Right lobe of liver (tissue), 6 donors: Measurements from ENCODE around the gene RUVBL2. TPM values are rescaled to one million over a fixed set of nuclear protein-coding genes. Genes with fewer than 3 reads are reported as not detected.

ENCODE experiments used
- ATAC-seq, 4 donors: fragments of 200-7000 bp; cut with Tn5 transposase; one replicate each; pipeline ENCODE4 v1.9.1; 2020; ENCODE audit warnings: mild to moderate bottlenecking in 4 of 4, moderate library complexity in 4 of 4
- DNase-seq, 3 donors: peaks; one replicate each; pipeline ENCODE4 v3.0.0-alpha.2; 2020
- H3K27ac ChIP-seq, 3 donors: fragments of 200-600 bp; one replicate each; pipeline ENCODE4 v1.8.0; 2022
- H3K27me3 ChIP-seq, 2 donors: fragments of 200-600 bp; one replicate each; pipeline ENCODE4 v1.8.0; 2022
- H3K36me3 ChIP-seq, 4 donors: fragments of 200-600 bp; sonication (generic) in 1 of 4; one replicate each; pipeline versions ENCODE4 v1.5.1 to v1.8.0; 2017 to 2022; ENCODE audit warnings: control low read depth in 1 of 4
- H3K4me1 ChIP-seq, 4 donors: fragments of 200-600 bp; sonication (generic) in 1 of 4; one replicate each; pipeline versions ENCODE4 v1.5.1 to v1.8.0; 2017 to 2022; ENCODE audit warnings: control low read depth in 1 of 4
- H3K4me3 ChIP-seq, 3 donors: fragments of 200-600 bp; one replicate each; pipeline ENCODE4 v1.8.0; 2022
- H3K9me3 ChIP-seq, 4 donors: fragments of 200-600 bp; sonication (generic) in 1 of 4; one replicate each; pipeline versions ENCODE4 v1.5.1 to v1.8.0; 2017 to 2022; ENCODE audit warnings: control low read depth in 1 of 4
- CTCF ChIP-seq, 4 donors: fragments of 200-600 bp in 3 of 4; fragments of 450-650 bp in 1 of 4; IDR thresholded peaks; one replicate each; pipeline versions ENCODE4 v1.5.1 to v1.8.0; 2016 to 2022; ENCODE audit warnings: antibody characterized with exemption in 4 of 4, mild to moderate bottlenecking in 2 of 4
- POLR2A ChIP-seq: fragments of 450-650 bp; IDR thresholded peaks from one replicate; pipeline ENCODE4 v1.6.1; 2017; ENCODE audit warnings: antibody characterized with exemption, mild to moderate bottlenecking
- WGBS: methylation state at CpG from one replicate; pipeline ENCODE4 v1.1.6; 2018; ENCODE audit warnings: low coverage, low lambda C conversion rate; ENCODE audit not compliant: insufficient coverage; ENCODE audit errors: missing lambda C conversion rate; 5-methylcytosine and 5-hydroxymethylcytosine counted together
- intact Hi-C, 2 donors: fragments of 100-400 bp; cut with DNase I; formaldehyde crosslinking; loops; one replicate each; pipeline versions ENCODE4 v1.11.2 to v1.14.1; 2022
- total RNA-seq, 6 experiments: library from RNA; depleted of rRNA in 2 of 6; stranded (reverse); fragments of >200 nt in 2 of 6; fragmentation: NEBNext Ultra II Directional in 3 of 6; extraction: Animal tissue kit (Norgen Biotek cat#: 25700) in 3 of 6; gene quantifications; one replicate each; pipeline versions ENCODE4 v1.1.0 to v1.2.4, GENCODE V29; 2016 to 2023
- donor health status: DM: no; HTN: yes; CAD: no.
- donor health status: DM: no; HTN: no; CAD: no.
- donor health status: DM: no; HTN: no; CAD: no.
- donor health status: DM: no; HTN: yes; CAD: no.
- donor health status: DM: no; HTN: yes; CAD: no.

RUVBL2 gene
- total RNA-seq, 6 experiments from 2014 or later, result 22.8 to 66.7 (median 32.3) TPM

- no peak for TF ChIP-seq CTCF (IDR thresholded peaks at IDR 0.05)
- intact Hi-C loops, result loop anchor here in 1 of 2 donors (10.0 kb wide), 1 partner anchor 55 kb away; the partner anchor contains the start of gene NUCB1
- H3K4me1 ChIP-seq, result peaks cover 0 to 21% (median 0%) of the 10 kb centered on the region in 4 donors
- H3K36me3 ChIP-seq, result no peaks in the 10 kb centered on the region
- no peak overlapping the region for H3K27ac ChIP-seq
- no peaks in the 10 kb centered on the region for H3K27me3 ChIP-seq
- H3K9me3 ChIP-seq, result no peaks in the 10 kb centered on the region
- no peak for ATAC-seq
- H3K4me3 ChIP-seq, result no peak overlapping the region
- DNase-seq, result no peak
- 70% methylated on average over 13 of the region's 16 CpGs for WGBS
Observed at GRCh38 chr19:48959341-48960239, 34.1 kb upstream of the RUVBL2 start.

GRCh38 chr19:48961051-48961649, 32.5 kb upstream of the RUVBL2 start:
- peaks cover 0 to 15% (median 0%) of the 10 kb centered on the region in 4 donors for H3K4me1 ChIP-seq
- ATAC-seq (no peak), DNase-seq (no peak)
- WGBS, result 77% methylated on average over 8 of the region's 19 CpGs
- H3K27me3 ChIP-seq, result no peaks in the 10 kb centered on the region
- H3K27ac ChIP-seq, result no peak overlapping the region
- TF ChIP-seq POLR2A (no peak), CTCF (IDR thresholded peaks at IDR 0.05) (no peak)
- no peak overlapping the region for H3K4me3 ChIP-seq
- H3K36me3 ChIP-seq, result peaks cover 0 to 8% (median 1%) of the 10 kb centered on the region in 4 donors
- intact Hi-C loops, result loop anchor here in 1 of 2 donors (10.0 kb wide), 1 partner anchor 56 kb away; the partner anchor contains the start of gene NUCB1
- H3K9me3 ChIP-seq, result no peaks in the 10 kb centered on the region

GRCh38 chr19:48961673-48962028, 32.0 kb upstream of the RUVBL2 start:
- ATAC-seq (no peak), DNase-seq (no peak)
- peak overlapping the region; percentile 97 to 99 (median 98) for H3K27ac ChIP-seq
- no peaks in the 10 kb centered on the region for H3K9me3 ChIP-seq
- intact Hi-C loops, result loop anchor here in 1 of 2 donors (10.0 kb wide), 1 partner anchor 57 kb away; the partner anchor contains the start of gene NUCB1
- WGBS, result 61% methylated on average over 4 of the region's 12 CpGs
- peaks cover 0 to 15% (median 0%) of the 10 kb centered on the region in 4 donors for H3K4me1 ChIP-seq
- H3K27me3 ChIP-seq, result no peaks in the 10 kb centered on the region
- TF ChIP-seq POLR2A (no peak), CTCF (IDR thresholded peaks at IDR 0.05) (no peak)
- peaks cover 0 to 13% (median 1%) of the 10 kb centered on the region in 4 donors for H3K36me3 ChIP-seq
- H3K4me3 ChIP-seq, result no peak overlapping the region

GRCh38 chr19:48962029-48962848, 31.4 kb upstream of the RUVBL2 start:
- peaks cover 0 to 18% (median 1%) of the 10 kb centered on the region in 4 donors for H3K36me3 ChIP-seq
- 39% methylated on average over 15 of the region's 22 CpGs for WGBS
- ATAC-seq (peak; percentile 35 to 63 (median 50)), DNase-seq (peak; percentile 91 to 94 (median 91))
- TF ChIP-seq CTCF (IDR thresholded peaks at IDR 0.05) (no peak), POLR2A (peak; percentile 83)
- H3K4me1 ChIP-seq, result peaks cover 0 to 19% (median 0%) of the 10 kb centered on the region in 4 donors
- intact Hi-C loops, result loop anchor here in 1 of 2 donors (10.0 kb wide), 1 partner anchor 57 kb away; the partner anchor contains the start of gene NUCB1
- peak overlapping the region in 2 of 3 donors; percentile 44 to 87 for H3K4me3 ChIP-seq
- no peaks in the 10 kb centered on the region for H3K9me3 ChIP-seq
- H3K27me3 ChIP-seq, result no peaks in the 10 kb centered on the region
- peak overlapping the region; percentile 97 to 99 (median 98) for H3K27ac ChIP-seq
